Hepatocyte (in vitro differentiated cells): Measurements from ENCODE around the gene CRX. TPM values are rescaled to one million over a fixed set of nuclear protein-coding genes. Genes with fewer than 3 reads are reported as not detected.
"Not testable (repeated sequence)": the region's sequence is repeated elsewhere in the genome, so short reads cannot be mapped to it uniquely, and the experiment has no call there.

Experiments used
- DNase-seq: peaks from one replicate; pipeline ENCODE4 v3.0.0-alpha.2; 2016; ENCODE audit warnings: low spot score
- H2AFZ ChIP-seq: fragments of 200-600 bp; sonication (generic); 2 replicates; pipeline ENCODE4 v1.6.0; 2016; ENCODE audit warnings: antibody characterized with exemption, mild to moderate bottlenecking
- H3K27ac ChIP-seq: fragments of 200-600 bp; sonication (generic); 2 replicates; pipeline ENCODE4 v1.5.1; 2016; ENCODE audit warnings: mild to moderate bottlenecking
- H3K27me3 ChIP-seq: fragments of 200-600 bp; sonication (generic); 2 replicates; pipeline ENCODE4 v1.6.1; 2016
- H3K36me3 ChIP-seq: fragments of 200-600 bp; sonication (generic); replicated peaks from 2 replicates; pipeline ENCODE4 v1.5.1; 2016; ENCODE audit warnings: low read depth; ENCODE audit not compliant: insufficient read depth
- H3K4me1 ChIP-seq: fragments of 200-600 bp; sonication (generic); 2 replicates; pipeline ENCODE4 v1.5.1; 2016; ENCODE audit warnings: mild to moderate bottlenecking, moderate library complexity; ENCODE audit not compliant: insufficient read depth
- H3K4me2 ChIP-seq: fragments of 200-600 bp; sonication (generic); 2 replicates; pipeline ENCODE4 v1.6.0; 2016
- H3K4me3 ChIP-seq: fragments of 200-600 bp; sonication (generic); 2 replicates; pipeline ENCODE4 v1.5.1; 2016; ENCODE audit warnings: mild to moderate bottlenecking
- H3K79me2 ChIP-seq: fragments of 200-600 bp; sonication (generic); 2 replicates; pipeline ENCODE4 v1.6.0; 2017; ENCODE audit warnings: mild to moderate bottlenecking
- H3K9me2 ChIP-seq: fragments of 200-600 bp; sonication (generic); replicated peaks from 2 replicates; pipeline ENCODE4 v1.6.0; 2017; ENCODE audit warnings: mild to moderate bottlenecking; ENCODE audit not compliant: insufficient read depth
- H3K9me3 ChIP-seq: fragments of 200-600 bp; sonication (generic); 2 replicates; pipeline ENCODE4 v1.5.1; 2016; ENCODE audit warnings: low read depth, mild to moderate bottlenecking
- H4K20me1 ChIP-seq: fragments of 200-600 bp; sonication (generic); 2 replicates; pipeline ENCODE4 v1.6.0; 2016; ENCODE audit warnings: mild to moderate bottlenecking; ENCODE audit not compliant: insufficient read depth, poor library complexity, severe bottlenecking
- CTCF ChIP-seq: fragments of 200-600 bp; sonication (generic); IDR thresholded peaks from 2 replicates; pipeline ENCODE4 v1.5.1; 2016; ENCODE audit warnings: antibody characterized with exemption, mild to moderate bottlenecking; ENCODE audit not compliant: poor library complexity
- EZH2 ChIP-seq: fragments of 200-600 bp; sonication (generic); IDR thresholded peaks from 2 replicates; pipeline ENCODE4 v1.6.1; 2016; ENCODE audit warnings: antibody characterized with exemption, mild to moderate bottlenecking, borderline replicate concordance
- EZH2phosphoT487 ChIP-seq: fragments of 200-600 bp; sonication (generic); IDR thresholded peaks from one replicate; pipeline ENCODE4 v1.6.1; 2018; ENCODE audit warnings: antibody characterized with exemption, mild to moderate bottlenecking, low read depth, moderate library complexity; ENCODE audit not compliant: unreplicated experiment, severe bottlenecking
- WGBS: methylation state at CpG from one replicate; pipeline ENCODE4 v1.1.6; 2016; ENCODE audit warnings: low lambda C conversion rate; ENCODE audit errors: missing lambda C conversion rate; 5-methylcytosine and 5-hydroxymethylcytosine counted together
- polyA plus RNA-seq: library from polyadenylated mRNA; unstranded; fragments of >200 nt; fragmentation: Nextera tagmentation; extraction: Ambion mirVana; gene quantifications from 2 replicates; pipeline ENCODE4 v1.2.1, GENCODE V29; 2016
- total RNA-seq: library from RNA; depleted of rRNA; stranded (reverse); fragments of >200 nt; gene quantifications from 2 replicates; pipeline ENCODE4 v1.2.3, GENCODE V29; 2014

CRX gene
- not detected in 2 replicates for total RNA-seq
- polyA plus RNA-seq: 0.09 and 0.15 TPM in 2 replicates

GRCh38 chr19:47821460-47822020 is at the start of gene CRX:
TSS of gene CRX (plus strand) at chr19:47821937. CDS start at chr19:47834444, 12,507 bp downstream.
- Histone ChIP-seq H3K27me3 (peaks cover 25% of the 10 kb centered on the region), H2AFZ (no peak within 1 kb of the TSS), H3K9me3 (no peaks in the 10 kb centered on the region), H4K20me1 (no peaks in the 10 kb centered on the region), H3K4me3 (no peak within 1 kb of the TSS), H3K79me2 (no peaks in the 10 kb centered on the region), H3K9me2 (no peaks in the 10 kb centered on the region), H3K4me2 (no peak within 1 kb of the TSS), H3K4me1 (no peaks in the 10 kb centered on the region), H3K27ac (no peak within 1 kb of the TSS), H3K36me3 (no peaks in the 10 kb centered on the region)
- TF ChIP-seq CTCF (no peak), EZH2 (no peak), EZH2phosphoT487 (no peak)
- DNase-seq: no peak
- WGBS: 45% methylated on average over 15 of the region's 15 CpGs

DNA sequence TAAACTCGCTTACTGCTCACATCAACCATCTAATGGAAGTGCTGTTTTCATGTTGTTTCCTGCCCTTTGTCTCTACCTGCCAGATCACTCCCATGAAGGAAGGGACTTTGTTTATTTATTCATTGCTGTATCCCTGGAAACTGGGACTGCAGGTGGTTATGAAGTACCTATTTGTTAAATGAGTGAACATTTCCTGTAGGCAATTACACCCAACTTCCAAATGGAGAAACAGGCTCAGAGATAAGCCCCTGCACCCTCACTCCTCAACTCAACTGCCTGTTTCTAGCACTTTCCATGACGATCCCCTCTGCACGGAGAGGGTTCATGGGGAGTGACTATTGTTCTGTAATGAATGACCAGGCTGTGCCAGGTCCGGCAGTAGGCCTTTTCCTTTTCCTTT is 45.2 kb upstream of the CRX start:
- no peaks in the 10 kb centered on the region for H3K9me2 ChIP-seq
- peak; percentile 56 for DNase-seq
- H3K27me3 ChIP-seq: no peaks in the 10 kb centered on the region
- H3K9me3 ChIP-seq: no peaks in the 10 kb centered on the region
- no peaks in the 10 kb centered on the region for H3K36me3 ChIP-seq
- H3K4me1 ChIP-seq: peaks cover 7% of the 10 kb centered on the region
- H2AFZ ChIP-seq: no peak overlapping the region
- H4K20me1 ChIP-seq: peaks cover 3% of the 10 kb centered on the region
- H3K4me3 ChIP-seq: no peak overlapping the region
- peaks cover 33% of the 10 kb centered on the region for H3K79me2 ChIP-seq
- H3K27ac ChIP-seq: peak overlapping the region; percentile 99
- no peak overlapping the region for H3K4me2 ChIP-seq
- TF ChIP-seq CTCF: no peak
- TF ChIP-seq EZH2: no peak
- no peak for TF ChIP-seq EZH2phosphoT487
- WGBS: 66% methylated on average over 4 of the region's 4 CpGs

DNA sequence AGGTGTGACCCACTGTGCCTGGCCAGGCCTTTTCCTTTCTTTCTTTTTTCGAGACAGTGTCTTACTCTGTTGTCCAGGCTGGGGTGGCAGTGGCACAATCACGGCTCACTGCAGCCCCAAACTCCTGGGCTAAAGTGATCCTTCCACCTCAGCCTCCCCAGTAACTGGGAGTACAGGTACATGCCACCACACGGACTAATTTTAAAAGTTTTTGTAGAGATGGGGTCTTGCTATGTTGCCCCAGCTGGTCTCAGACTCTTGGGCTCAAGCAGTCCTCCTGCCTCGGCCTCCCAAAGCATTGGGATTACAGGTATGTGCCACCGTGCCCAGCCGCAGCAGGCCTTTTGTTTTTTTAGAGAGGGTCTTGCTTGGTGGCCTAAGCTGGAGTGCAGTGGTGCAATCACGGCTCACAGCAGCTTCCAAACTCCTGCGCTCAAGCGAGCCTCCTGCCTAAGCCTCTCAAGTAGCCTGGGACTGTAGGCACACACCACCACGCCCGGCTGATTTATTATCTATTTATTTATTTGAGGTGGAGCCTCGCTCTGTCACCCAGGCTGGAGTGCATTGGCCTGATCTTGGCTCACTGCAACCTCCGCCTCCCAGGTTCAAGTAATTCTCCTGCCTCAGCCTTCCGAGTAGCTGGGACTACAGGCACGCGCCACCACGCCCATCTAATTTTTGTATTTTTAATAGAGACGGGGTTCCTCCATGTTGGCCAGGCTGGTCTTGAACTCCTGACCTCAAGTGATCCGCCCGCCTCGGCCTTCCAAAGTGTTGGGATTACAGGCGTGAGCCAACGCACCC is 44.3 kb upstream of the CRX start:
- not testable (repeated sequence) for H4K20me1 ChIP-seq, H3K27me3 ChIP-seq, H3K9me2 ChIP-seq, H3K4me1 ChIP-seq, H3K9me3 ChIP-seq, H3K36me3 ChIP-seq, DNase-seq
- Histone ChIP-seq H3K79me2 (peaks cover 33% of the 10 kb centered on the region), H3K27ac (peak overlapping the region; percentile 99), H2AFZ (peak overlapping the region; percentile 97), H3K4me2 (peak overlapping the region; percentile 94), H3K4me3 (peak overlapping the region; percentile 99)
- WGBS: 80% methylated on average over 22 of the region's 23 CpGs
